Type B pancreatic cell (in vitro differentiated cells): ENCODE data around the gene FAF1. TPM values are rescaled to one million over a fixed set of nuclear protein-coding genes. Genes with fewer than 3 reads are reported as not detected.

ENCODE experiments used
- DNase-seq: peaks from one replicate; pipeline ENCODE4 v3.0.0; 2021; ENCODE audit warnings: mixed read lengths; ENCODE audit not compliant: unreplicated experiment; ENCODE audit errors: extremely low spot score
- H3K27ac Mint-ChIP-seq: 2 replicates; pipeline ENCODE4 v1.8.0; 2021; ENCODE audit warnings: mild to moderate bottlenecking, mixed read lengths
- H3K27me3 Mint-ChIP-seq: 2 replicates; pipeline ENCODE4 v1.8.0; 2021; ENCODE audit warnings: mixed read lengths
- H3K36me3 Mint-ChIP-seq: 2 replicates; pipeline ENCODE4 v1.8.0; 2021; ENCODE audit warnings: mixed read lengths
- H3K4me1 Mint-ChIP-seq: one replicate; pipeline ENCODE4 v1.8.0; 2021; ENCODE audit warnings: mixed read lengths; ENCODE audit not compliant: unreplicated experiment
- H3K4me3 Mint-ChIP-seq: 2 replicates; pipeline ENCODE4 v1.8.0; 2021; ENCODE audit warnings: mild to moderate bottlenecking, mixed read lengths
- H3K9me3 Mint-ChIP-seq: 2 replicates; pipeline ENCODE4 v1.8.0; 2021; ENCODE audit warnings: mixed read lengths
- total RNA-seq: library from RNA; stranded (reverse); gene quantifications from 2 replicates; pipeline ENCODE4 v1.2.1, GENCODE V29; 2021; ENCODE audit warnings: low replicate concordance
- TF ChIP-seq, protein P1 (sequence below): fragments of 200-600 bp; sonication (generic); conservative IDR thresholded peaks from 2 replicates; pipeline ENCODE4 v1.5.0; 2021; ENCODE audit warnings: antibody characterized with exemption, mild to moderate bottlenecking

FAF1 gene
- total RNA-seq, 1 donor from 2014 or later = 49.9 TPM

GRCh38 chr1:50665413-50665812, 294.7 kb downstream of the FAF1 start:
- H3K9me3 Mint-ChIP-seq = no peaks in the 10 kb centered on the region
- no peaks in the 10 kb centered on the region for H3K36me3 Mint-ChIP-seq
- DNase-seq = no peak
- peaks cover 17% of the 10 kb centered on the region for H3K4me1 Mint-ChIP-seq
- H3K27ac Mint-ChIP-seq = no peak overlapping the region
- TF ChIP-seq, protein P1, sequence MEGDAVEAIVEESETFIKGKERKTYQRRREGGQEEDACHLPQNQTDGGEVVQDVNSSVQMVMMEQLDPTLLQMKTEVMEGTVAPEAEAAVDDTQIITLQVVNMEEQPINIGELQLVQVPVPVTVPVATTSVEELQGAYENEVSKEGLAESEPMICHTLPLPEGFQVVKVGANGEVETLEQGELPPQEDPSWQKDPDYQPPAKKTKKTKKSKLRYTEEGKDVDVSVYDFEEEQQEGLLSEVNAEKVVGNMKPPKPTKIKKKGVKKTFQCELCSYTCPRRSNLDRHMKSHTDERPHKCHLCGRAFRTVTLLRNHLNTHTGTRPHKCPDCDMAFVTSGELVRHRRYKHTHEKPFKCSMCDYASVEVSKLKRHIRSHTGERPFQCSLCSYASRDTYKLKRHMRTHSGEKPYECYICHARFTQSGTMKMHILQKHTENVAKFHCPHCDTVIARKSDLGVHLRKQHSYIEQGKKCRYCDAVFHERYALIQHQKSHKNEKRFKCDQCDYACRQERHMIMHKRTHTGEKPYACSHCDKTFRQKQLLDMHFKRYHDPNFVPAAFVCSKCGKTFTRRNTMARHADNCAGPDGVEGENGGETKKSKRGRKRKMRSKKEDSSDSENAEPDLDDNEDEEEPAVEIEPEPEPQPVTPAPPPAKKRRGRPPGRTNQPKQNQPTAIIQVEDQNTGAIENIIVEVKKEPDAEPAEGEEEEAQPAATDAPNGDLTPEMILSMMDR = no peak
- no peaks in the 10 kb centered on the region for H3K27me3 Mint-ChIP-seq
- H3K4me3 Mint-ChIP-seq = no peak overlapping the region

DNA sequence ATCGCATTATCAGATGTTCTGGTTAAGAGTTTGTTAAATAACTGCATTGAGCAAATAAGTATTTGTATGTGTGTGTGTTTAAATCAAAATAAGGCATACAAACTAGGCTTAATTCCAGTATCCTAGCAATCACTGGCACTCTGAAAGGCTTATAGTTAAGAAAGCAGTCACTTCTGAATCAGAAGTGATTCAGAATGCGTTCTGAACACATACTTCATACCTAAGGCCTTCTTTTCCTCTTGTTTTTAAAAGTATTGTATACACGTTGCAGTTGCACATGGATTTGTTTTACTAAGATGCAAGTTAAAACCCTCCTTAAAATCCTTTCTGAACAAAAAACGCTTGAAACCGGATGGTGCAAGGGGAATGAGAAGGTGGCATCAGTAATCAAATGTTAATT, 298.4 kb downstream of the FAF1 start:
- Mint-ChIP-seq H3K36me3 (no peaks in the 10 kb centered on the region), H3K27ac (no peak overlapping the region)
- no peak for DNase-seq

DNA sequence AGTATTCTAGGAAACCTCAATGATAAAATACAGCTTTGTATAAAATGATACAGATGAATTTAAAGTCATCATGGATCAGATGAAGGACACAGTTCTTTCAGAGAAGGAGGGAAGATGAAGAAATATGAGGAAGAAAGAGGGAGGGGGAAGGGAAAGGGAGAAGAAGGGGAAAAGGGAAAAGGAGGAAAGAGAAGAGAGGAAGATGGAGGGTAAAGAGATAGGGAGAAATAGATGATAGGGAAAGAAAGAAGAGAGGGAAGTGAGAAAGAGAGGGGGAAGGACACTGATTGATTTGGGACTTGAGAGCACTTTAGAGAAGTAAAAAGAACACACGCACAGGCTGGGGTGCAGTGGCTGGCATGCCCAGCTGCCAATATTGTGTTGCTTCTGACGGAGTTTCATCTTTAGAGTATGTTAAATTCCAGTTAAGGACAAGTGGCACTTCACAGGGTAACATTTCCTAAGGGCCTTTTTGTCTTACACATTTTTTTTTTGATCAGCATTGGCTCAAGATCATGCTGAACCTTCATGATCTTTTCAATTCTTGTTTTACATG, 300.9 kb downstream of the FAF1 start:
- Mint-ChIP-seq H3K27ac (no peak overlapping the region), H3K9me3 (no peaks in the 10 kb centered on the region), H3K4me1 (no peaks in the 10 kb centered on the region), H3K4me3 (no peak overlapping the region), H3K36me3 (no peaks in the 10 kb centered on the region), H3K27me3 (no peaks in the 10 kb centered on the region)
- TF ChIP-seq, protein P1 = no peak
- no peak for DNase-seq

More for the DNA sequence above, 298.4 kb downstream of the FAF1 start:
- Mint-ChIP-seq H3K27me3 (no peaks in the 10 kb centered on the region), H3K4me1 (no peaks in the 10 kb centered on the region), H3K4me3 (no peak overlapping the region), H3K9me3 (no peaks in the 10 kb centered on the region)
- TF ChIP-seq, protein P1 = no peak

GRCh38 chr1:50658459-50659076, 301.5 kb downstream of the FAF1 start:
- TF ChIP-seq, protein P1 = no peak
- H3K27ac Mint-ChIP-seq = no peak overlapping the region
- DNase-seq = no peak
- no peaks in the 10 kb centered on the region for H3K4me1 Mint-ChIP-seq
- no peaks in the 10 kb centered on the region for H3K27me3 Mint-ChIP-seq
- H3K9me3 Mint-ChIP-seq = no peaks in the 10 kb centered on the region
- no peaks in the 10 kb centered on the region for H3K36me3 Mint-ChIP-seq
- H3K4me3 Mint-ChIP-seq = no peak overlapping the region

GRCh38 chr1:50656931-50657330, 303.1 kb downstream of the FAF1 start:
- Mint-ChIP-seq H3K27ac (no peak overlapping the region), H3K9me3 (no peaks in the 10 kb centered on the region), H3K27me3 (no peaks in the 10 kb centered on the region), H3K4me3 (no peak overlapping the region), H3K36me3 (no peaks in the 10 kb centered on the region), H3K4me1 (no peaks in the 10 kb centered on the region)
- DNase-seq = no peak
- TF ChIP-seq, protein P1 = no peak
